SU-DHL-6 (cell line): ENCODE data around the gene RACGAP1.

ENCODE experiments used
- EZH2phosphoT487 ChIP-seq: fragments of 200-600 bp; sonication (generic), shearing (Covaris generic); conservative IDR thresholded peaks from 2 replicates; pipeline ENCODE4 v1.6.1; 2018; ENCODE audit warnings: mild to moderate bottlenecking, antibody characterized with exemption, low read length, moderate library complexity, mixed read lengths
- TF ChIP-seq, protein P1 (sequence below): fragments of 200-600 bp; sonication (generic); IDR thresholded peaks from one replicate; pipeline ENCODE4 v1.5.1; 2017; ENCODE audit warnings: antibody characterized with exemption, mild to moderate bottlenecking, low read length, moderate library complexity; ENCODE audit not compliant: insufficient read depth, poor library complexity, severe bottlenecking

DNA sequence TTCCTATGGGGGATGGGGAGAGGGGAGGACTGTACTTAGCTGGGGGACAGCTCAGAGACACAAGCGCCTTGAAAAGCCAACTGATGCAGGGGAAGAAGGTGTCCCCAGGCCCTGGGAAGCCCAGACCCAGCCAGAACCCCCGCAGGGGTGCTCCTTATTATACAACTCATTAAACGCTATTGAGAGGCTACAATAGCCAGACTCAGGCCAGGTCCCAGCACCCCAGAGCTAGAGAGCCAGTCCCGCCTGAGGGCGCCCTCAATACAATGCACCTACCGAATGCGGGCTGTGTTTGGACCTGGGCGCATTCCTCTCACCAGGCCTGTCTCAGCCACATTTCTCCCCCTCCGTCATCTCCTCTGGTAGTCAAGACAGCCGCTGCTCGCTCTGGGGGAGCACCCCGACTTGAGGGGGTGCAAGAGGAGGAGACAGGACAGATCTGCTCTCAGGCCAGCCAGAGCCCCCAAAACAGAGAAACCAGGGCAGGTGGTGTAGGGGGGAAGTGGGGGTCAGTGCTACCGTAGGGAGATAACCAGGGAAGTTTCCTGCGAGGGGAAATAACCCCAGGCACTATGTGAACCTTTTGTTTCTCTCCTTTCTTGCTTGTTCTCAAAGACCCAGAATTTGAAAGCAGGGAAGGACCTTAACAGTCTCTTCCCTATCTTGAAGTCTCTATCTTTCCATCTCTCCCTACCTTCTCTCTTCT lies 26.0 kb upstream of the RACGAP1 start:
- TF ChIP-seq, protein P1, sequence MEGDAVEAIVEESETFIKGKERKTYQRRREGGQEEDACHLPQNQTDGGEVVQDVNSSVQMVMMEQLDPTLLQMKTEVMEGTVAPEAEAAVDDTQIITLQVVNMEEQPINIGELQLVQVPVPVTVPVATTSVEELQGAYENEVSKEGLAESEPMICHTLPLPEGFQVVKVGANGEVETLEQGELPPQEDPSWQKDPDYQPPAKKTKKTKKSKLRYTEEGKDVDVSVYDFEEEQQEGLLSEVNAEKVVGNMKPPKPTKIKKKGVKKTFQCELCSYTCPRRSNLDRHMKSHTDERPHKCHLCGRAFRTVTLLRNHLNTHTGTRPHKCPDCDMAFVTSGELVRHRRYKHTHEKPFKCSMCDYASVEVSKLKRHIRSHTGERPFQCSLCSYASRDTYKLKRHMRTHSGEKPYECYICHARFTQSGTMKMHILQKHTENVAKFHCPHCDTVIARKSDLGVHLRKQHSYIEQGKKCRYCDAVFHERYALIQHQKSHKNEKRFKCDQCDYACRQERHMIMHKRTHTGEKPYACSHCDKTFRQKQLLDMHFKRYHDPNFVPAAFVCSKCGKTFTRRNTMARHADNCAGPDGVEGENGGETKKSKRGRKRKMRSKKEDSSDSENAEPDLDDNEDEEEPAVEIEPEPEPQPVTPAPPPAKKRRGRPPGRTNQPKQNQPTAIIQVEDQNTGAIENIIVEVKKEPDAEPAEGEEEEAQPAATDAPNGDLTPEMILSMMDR, result no peak
- TF ChIP-seq EZH2phosphoT487, result no peak
